T follicular helper cell (primary cell): ENCODE data around the gene CARM1.
"Not testable (repeated sequence)": the region's sequence is repeated elsewhere in the genome, so short reads cannot be mapped to it uniquely, and the experiment has no call there.

Experiments
- DNase-seq: peaks from one replicate; pipeline ENCODE4 v3.0.0-alpha.2; 2020; ENCODE audit warnings: low read depth

Gene CARM1

DNA sequence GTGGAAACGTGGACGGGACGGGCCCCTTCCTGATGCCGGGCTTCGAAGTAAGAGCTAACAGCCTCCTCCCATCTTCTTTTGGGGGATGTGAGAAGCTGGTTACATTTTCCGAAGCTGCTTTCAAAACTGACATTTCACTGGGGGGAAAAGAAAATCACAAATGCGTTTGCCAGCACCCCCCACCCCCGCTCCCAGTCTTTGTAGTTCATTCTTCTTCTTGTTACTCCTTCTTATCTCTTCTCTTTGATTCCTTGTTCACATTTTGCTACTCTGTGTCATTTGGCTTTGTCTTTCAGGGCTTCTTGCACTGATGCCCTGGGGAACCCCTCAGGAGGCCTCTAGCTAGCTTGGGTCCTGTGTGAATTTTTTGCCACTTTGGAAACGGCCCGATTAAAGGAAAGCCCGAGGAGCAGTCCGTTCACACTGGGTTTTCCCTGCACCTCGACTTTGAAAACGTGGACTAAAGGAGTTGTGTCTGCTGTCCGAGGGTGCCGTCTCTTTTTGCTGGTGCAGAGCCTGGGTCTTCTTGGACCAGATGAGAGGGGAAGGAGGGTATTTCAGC lies 1.3 kb downstream of the CARM1 start:
- no peak for DNase-seq

DNA sequence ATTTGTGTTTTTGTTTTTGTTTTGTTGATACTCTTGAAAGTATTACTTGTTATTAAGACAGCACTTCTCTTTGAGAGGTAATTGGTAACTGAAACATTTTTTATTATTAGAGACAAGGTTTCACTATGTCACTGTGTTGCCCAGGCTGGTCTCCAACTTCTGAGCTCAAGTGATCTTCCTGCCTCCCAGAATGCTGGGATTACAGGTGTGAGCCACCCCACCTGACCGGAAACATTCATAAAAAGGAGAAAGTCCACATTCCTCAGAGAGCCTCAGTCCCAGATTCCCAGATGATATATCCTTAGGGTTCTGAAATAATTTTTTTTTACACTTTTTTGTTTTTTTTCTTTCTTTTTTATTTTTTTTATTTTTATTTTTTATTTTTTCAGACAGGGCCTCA lies 2.7 kb downstream of the CARM1 start:
- DNase-seq: no peak

GRCh38 chr19:10876459-10877240 lies 5.3 kb downstream of the CARM1 start:
- DNase-seq: no peak

DNA sequence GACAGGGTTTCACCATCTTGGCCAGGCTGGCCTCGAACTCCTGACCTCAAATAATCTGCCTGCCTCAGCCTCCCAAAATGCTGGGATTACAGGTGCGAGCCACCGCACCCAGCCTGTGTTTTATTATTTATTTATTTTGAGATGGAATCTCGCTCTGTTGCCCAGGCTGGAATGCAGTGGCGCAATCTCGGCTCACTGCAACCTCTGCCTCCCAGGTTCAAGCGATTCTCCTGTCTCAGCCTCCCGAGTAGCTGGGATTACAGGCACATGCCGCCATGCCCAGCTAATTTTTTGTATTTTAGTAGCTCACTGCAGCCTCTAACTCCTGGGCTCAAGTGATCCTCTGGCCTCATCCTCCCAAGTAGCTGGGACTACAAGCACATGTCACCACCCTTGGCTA lies 6.3 kb downstream of the CARM1 start:
- DNase-seq: not testable (repeated sequence)

DNA sequence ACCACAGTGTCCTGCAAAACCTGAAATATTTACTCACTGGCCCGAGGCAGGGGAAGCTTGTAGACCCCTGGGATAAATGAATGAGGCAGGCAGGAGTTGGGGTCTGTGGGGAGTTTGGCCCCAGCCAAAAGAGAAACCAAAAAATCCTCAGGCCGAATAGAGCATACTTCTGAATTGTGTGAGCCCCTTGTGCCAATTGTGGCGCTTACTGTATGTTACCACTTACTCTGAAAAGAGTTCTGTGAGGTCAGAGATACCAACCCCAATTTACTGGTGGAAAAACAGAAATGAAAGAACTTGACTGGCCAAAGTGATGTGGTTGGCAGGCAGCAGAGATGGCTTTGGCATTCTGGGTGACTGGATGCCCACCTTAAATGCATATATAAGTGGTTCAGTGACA lies 6.9 kb downstream of the CARM1 start:
- no peak for DNase-seq

DNA sequence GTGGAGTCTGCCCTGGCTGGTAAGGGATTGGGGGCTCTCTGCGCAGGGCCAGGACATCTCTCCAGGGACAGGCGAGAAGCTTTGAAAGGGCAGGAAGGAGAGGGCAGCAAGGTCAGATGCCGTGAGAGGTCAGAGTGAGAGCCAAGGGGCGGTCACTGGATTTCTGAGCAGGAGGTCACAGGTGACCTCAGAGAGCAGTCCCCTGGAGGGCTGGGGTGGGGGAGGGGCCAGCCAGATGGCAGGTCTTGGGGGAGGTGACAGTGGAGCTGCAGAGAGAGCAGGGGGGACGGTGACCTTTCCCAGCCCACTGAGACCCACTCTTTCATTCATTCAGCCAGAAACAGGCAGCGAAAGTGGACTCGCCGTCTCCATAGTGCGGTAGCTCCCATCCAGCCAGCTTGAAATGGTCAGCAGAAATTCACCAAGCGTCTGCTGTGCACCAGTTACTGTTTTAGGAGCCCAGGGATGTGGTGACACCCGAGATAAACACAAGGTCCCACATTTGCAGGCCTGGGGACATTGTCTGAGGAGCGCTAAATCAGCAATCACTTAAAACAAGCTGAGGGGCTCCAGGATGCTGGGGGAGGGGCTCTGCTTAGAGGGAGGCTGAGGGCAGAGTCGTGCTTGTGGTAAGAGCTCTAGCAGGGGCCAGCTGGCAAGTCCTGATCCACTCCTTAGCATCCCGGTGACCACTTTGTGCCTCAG lies 10.2 kb downstream of the CARM1 start:
- DNase-seq: no peak

DNA sequence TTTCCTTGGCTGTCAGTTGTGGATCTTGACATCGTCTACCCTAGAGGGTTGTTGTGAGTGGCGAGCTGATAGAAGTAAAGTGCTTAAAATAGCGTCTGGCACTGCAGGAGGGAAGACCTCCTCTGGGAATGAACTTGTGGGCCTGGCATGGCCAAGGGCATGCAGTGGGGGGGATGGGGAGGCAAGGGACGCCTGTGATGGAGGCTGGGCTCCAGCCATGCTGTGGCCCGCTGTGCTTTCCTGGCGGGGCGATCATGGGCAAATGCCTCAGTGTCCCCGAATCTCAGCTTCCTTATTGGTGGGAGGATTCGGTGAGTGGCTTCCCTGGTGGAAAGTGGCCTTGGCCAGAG lies 10.7 kb downstream of the CARM1 start:
- DNase-seq: no peak

DNA sequence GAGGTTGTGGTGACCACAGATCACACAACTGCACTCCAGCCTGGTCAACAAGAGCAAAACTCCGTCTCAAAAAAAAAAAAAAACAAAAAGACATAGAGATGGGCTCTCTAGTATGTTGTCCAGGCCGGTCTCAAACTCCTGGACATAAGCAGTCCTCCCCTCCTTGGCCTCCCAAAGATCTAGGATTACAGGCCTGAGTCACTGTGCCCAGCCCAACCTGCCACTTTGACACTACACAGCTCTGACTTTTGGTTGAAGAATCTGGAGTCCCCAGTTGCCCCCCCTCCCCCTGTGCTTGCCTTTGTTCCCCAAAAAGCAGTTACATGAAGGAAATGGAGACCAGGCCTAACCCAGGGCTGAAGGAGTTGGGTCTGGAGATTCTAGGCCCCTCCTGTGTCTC lies 12.9 kb downstream of the CARM1 start:
- DNase-seq: no peak

- no peak for DNase-seq
Observed at GRCh38 chr19:10885201-10886169, 14.1 kb downstream of the CARM1 start.

DNA sequence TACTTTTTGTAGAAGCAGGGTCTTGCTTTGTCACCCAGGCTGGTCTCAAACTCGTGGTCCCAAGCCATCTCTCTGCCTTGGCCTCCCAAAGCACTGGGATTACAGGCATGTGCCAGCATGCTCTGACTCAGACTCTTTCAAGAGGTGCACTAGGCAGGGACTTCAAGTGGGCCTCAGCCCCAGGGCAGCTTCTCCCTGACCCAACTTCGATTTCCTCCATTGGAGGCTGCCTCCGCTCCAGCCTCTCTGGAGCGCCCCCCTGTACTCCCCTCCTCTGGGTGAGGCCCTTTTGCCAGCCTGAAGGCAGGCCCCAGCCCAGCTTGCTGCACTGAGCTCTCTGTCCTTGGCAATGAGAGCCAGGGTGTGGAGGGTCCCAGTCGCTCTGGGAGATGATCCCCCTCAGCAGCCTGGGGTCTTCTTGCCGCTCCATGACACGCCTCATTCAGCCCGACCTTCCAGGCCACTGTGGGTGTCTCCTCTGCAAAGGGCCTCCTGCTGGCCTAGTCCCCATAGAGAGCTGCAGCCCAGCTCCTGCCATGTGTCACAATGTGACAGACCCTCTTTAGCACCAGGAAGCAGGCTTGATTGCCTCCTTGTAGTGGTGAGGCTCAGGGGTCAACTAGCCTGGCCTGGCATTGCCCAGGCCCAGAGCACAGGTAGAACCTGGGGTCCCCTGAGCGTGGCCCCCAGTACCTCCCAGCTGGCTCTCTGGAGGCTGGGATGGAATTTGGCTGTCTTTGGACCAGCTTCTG lies 16.4 kb downstream of the CARM1 start:
- DNase-seq: no peak

GRCh38 chr19:10888421-10888866 lies 17.1 kb downstream of the CARM1 start:
- DNase-seq: no peak

DNA sequence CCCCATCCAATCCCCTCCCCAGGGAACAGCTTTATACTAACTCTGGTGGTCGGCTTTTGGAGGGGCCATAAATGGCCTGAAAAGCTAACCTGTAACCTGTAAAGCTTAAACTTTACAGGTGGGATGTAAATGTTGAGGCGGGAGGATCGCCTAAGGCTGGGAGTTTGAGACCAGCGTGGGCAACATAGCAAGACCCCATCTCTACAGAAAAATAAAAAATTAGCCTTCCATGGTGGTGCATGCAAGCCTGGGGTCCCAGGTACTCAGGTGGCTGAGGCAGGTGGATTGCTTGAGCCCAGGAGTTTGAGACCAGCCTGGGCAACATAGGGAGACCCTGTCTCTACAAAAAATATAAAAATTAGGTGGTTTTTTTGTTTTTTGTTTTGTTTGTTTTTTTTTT lies 18.5 kb downstream of the CARM1 start:
- DNase-seq: no peak

DNA sequence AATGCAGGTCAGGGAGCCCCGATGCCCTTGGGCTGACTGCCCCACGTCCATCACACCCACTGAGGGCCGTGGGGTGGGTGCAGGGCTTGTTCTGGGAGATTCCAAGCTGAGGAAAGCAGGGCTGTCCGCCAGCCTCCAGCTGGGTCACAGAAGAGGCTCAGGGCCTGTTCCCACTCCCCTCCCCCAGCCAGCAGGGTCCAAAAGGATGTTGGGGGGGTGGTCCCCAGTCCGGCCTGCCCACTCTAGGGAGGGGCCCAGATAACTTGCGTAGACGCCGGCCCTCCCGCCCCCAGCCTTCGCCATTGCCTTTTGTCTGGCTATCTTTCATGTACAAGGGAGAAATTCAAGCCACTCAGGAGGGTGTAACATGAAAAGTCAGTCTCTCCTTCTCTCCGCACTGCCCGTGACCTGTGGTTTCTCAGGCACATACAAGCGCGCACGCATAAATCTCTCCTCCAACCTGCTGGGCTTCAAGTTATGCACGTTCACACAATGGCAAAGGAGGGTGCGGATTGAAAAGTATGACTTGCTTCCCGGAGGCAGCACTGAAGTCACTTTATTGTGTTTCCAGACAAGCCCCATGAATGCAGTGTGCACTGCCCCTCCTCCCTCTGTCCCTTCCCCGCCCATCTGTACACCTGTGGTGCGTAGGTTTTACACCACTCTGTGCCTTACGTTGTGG lies 20.2 kb downstream of the CARM1 start:
- DNase-seq: no peak

GRCh38 chr19:10892256-10892655 lies 20.9 kb downstream of the CARM1 start:
- no peak for DNase-seq

DNA sequence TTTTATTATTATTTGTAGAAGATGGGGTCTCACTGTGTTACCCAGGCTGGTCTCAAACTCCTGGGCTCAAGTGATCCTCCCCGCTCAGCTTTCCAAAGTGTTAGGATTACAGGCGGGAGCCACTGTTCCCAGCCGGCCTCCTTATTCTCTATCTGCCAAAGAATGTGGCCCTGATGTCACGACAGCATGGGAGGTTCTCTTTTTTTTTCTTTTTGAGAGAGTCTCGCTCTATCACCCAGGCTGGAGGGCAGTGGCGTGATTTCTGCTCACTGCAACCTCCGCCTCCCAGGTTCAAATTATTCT lies 23.5 kb downstream of the CARM1 start:
- DNase-seq: no peak

- no peak for DNase-seq
Observed at GRCh38 chr19:10895363-10895762, 24.0 kb downstream of the CARM1 start.

DNA sequence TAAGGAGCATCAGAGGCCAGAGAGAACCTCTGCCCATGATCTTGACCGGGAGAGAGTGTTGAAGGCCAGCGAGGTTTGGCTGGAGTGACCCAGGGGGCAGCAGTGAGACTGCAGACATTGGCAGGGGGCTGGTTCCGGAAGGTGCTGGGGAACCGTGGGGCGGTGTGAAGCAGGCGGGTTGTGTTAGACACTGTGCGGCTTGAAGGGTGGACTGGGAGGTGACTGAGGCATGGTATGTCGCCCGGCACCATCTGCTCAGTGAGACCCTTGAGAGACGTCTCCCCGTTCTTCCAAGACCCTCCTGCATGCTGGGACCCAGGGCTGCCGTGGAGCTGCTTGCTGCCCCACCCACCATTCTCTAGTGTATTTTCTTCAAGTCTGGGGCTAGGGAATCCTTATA lies 24.6 kb downstream of the CARM1 start:
- no peak for DNase-seq

- DNase-seq: no peak
Observed at GRCh38 chr19:10896851-10897526, 25.6 kb downstream of the CARM1 start.

GRCh38 chr19:10898633-10899032 lies 27.3 kb downstream of the CARM1 start:
- no peak for DNase-seq

- no peak for DNase-seq
Observed at GRCh38 chr19:10899151-10899653, 27.8 kb downstream of the CARM1 start.
